ENCODE results near the gene SLBP.

Gene SLBP

DNA sequence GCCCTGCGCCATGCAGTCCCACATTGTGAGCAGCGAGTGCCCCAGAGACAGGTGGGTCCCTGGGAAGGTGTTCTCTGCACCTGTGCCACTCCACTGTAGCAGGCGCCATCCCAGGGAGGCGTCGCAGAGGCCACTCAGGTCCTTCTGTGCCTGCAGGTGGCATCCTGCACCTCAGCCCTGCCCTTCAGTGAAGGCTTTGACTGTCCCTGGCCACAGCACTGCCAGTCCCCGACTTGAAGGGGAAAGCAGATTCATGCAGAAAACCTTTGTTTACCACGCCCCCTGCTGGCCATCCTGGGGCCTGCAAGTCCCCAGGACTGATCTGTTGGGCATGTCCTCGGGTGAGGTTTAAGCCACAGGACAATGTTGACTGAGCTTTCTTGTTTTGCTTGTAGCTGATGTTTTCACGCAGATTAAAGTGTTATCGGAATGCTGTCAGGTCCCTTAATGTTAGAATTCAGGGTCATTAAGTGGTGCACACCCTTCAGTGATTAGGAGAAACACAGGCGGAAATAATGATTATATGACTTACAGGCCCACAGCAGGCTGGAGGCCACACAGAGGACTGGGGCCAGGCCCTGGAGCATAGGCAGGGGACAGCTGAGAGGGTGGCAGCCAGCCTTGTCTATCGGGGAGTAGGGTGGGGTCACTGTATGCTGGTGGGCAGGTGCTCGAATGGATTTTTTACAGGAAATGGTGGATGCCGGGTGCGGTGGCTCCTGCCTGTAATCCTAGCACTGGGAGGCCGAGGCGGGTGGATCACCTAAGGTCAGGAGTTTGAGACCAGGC, 14.2 kb upstream of the SLBP start:
- peak; percentile 85 for DNase-seq

DNA sequence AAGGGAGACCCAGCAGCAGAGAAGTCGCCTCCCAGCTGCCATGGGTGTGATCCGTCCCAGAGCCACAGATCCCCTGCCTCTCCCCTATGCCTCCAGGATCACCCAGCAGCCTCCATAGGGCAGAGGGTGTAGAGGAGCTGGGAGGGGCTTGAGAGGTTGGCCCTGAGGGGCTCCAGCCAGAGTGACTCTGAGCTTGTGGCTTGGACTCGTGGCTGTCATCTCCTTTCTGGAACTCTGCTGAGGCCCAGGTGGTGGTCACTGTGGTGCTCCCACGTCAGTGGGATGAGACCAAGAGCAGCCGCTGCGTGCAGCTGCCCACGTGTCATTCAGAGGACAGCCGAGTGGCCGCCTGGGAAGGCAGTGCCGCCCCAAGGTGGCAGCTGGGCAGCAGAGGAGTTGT, 13.4 kb upstream of the SLBP start:
- DNase-seq = no peak

DNA sequence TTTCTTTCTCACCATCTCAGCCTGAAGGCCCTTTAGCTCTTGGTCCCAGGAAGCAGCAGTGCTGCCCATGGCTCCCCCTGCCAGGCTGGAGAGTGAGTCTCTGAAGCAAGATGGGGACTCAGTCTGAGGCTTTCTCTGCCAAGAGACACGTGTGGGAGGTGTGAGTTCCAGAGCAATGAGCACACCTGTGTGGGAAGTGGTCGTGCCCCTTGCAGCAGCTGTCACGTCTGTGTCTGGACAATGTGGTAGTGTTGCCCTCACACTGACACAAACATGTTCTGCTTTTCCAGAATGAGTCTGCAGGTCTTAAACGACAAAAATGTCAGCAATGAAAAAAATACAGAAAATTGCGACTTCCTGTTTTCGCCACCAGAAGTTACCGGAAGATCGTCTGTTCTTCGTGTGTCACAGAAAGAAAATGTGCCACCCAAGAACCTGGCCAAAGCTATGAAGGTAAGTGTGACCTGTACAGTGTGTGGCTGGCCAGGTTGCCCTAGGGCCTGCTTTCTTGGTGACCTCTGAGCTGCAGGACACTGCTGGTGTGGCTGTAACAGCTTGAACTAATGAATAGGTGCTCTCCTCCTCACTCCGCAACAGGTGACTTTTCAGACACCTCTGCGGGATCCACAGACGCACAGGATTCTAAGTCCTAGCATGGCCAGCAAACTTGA, 11.1 kb upstream of the SLBP start:
- peak; percentile 82 for DNase-seq

DNA sequence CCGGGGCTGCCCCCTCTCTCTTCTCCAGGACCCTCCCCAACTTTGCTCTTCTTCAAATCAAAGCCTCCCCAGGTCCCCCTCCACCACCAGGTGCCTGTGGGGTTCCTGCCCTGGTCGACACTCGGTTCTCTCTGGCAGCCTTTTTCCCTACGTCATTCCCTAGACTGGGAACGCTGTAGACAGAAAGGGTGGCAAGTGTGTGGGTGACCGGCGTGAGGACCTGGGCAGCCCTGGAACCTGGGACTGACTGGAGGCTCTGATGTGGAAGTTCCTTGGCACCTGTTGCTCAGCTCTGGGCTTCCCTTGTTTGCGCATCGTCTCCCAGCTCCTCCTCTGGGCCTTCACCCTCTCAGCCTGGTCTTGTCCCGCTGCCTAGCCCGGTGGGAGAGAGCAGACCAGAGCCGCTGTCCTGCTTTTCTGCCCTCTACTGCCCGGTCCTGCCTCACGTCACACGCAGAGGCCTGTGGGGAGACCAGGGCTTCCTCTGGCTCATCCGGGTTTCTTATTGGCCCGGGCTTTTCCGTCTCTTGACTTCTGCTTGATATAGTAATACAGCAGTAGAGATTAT, 10.5 kb upstream of the SLBP start:
- DNase-seq = no peak

DNA sequence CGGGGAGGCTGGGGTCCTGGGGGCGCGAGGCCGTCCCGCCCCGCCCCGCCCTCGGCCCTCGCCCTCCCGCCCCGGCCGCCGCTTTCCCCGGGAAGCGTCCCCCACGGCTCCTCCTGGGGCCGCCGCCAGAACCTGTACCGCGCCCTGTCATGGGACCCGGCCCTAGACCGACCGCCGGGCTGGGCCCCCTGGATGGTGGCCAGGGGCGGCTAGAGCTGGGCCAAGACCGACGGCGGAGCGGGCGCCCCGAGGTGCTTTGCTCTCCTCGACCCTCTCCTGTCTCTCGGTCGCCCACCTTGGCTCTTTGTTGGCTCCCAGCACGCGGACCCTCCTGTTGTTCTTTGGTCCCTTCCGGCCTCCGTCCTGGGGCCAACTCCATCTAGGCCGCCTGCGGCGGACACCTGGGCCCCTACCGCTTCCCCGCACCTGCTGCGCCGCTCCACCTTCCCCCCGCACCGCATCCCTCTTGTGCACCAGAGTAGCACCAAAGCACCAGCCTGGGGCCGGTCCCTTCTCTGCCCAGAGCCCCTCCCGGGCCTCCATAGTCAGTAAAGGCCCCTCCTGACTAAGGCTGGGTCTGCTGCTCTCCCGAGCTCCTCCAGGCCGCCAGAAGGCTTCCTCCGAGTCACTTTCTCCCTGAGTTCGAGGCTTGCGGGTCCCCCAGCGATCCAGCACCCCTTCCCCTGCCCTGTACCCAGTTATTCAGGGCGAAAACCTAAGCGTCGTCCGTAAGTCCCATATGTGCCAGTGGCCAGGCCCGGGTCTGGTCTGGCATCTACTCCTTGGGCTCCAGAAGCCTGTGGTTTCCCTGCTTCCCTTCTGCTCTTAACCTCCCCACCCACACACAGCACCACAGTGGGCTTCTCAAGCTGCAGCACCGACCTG, 9.8 kb upstream of the SLBP start:
- no peak for DNase-seq

DNA sequence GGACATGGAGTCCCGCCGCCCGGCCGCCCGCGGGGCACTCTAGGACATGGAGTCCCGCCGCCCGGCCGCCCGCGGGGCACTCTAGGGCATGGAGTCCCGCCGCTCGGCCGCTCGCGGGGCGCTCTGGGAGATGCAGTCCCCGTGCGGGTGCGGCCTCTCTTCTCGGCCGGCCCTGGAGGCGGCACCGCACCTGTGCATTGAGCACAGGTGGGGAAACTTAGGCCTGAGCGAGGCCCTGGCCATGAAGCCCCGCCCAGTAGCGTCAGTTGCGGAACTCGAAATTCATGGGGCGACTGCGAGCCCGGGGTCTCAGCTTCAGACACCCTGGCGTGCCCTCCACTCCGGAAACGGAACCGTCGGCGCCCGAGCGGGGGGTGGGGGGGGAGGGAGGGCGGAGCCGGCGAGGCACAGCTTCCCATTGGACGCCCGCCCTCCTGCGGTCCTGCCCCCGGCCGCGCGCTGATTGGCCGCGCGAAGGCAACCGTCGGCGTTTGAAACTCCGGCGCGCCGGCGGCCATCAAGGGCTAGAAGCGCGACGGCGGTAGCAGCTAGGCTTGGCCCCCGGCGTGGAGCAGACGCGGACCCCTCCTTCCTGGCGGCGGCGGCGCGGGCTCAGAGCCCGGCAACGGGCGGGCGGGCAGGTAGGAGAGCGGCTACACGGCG, 9.0 kb upstream of the SLBP start, which contains the start of the genes TACC3 and TMEM129:
Gene TACC3 (plus strand): TSS at position 519 of the 663 bp plus-strand sequence. CDS start 1,901 bp downstream, outside the sequence.
Gene TMEM129 (minus strand): TSS at position 321 of the 663 bp plus-strand sequence. CDS start 486 bp downstream, outside the sequence.
- DNase-seq = peak; percentile 98

DNA sequence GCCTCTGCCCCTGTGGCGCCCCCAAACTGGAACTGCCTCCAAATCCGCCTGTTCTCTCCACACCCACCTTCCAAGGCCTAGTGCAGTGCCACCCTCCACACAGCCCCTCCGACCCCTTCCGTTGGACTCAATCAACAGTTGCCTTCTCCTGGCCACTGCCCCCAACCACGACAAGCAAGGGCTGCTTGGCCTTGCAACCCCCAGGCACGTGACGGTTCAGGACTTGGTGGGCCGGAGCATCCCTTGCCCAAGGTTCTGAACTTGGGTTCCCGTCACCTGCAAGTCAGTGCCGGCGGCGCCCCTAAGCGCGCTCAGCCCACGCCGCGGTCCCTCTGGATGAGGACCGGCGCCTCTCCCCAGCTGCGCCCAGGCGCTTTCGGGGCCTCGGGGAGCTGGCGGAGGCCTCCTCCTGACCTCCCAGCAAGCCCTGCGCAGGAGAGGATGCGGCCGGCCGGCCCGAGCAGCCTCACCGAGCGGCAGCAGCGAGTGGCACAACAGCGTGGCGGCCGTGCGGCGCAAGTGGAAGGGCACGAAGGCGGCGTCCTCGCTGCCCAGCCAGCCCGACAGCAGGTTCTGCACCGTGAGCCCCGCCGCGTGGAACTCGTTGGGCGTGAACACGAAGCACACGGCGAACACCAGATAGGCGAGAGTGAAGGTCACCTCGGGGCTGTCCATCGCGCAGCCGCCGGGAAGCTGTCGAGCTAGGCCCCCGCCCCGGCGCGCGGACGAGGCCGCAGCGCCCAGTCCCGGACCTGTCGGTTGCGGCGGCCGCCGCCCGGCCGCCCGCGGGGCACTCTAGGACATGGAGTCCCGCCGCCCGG, 8.3 kb upstream of the SLBP start:
- peak; percentile 39 for DNase-seq

DNA sequence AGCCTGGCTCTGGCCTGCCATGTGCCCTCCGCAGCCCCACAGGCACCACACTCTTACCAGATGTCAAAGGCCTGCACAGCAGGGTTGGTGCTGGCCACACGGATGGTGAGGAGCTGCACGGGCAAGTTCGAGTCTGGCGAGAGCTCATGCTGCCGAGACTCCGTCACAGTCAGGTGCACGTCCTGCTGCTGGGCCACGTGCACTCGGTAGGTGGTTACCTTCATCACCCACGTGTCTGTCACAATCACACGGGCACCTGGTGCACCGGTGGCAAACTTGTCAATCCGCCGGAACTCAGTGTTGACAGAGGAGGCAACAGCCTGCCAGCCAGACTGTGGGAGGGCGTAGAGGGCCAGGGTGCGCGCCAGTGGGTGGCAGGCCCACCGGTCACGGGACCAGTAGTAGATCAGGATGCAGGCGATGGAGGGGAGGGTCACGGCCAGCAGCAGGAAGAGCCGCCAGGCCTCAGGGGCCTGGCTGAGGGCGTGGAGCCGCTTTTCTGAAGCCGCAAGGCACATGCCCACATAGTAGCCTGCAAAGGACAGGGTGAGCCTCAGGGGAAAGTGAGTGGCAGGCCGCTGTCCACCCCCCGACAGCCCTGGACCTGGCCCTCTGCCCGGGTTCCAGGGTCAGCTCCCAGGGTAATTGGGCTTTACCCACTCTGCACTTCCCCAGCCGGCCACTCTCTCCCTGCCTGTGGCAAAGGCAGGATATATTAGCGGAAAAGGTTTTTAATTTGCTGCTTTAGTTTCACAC, 6.2 kb upstream of the SLBP start:
- DNase-seq = no peak

DNA sequence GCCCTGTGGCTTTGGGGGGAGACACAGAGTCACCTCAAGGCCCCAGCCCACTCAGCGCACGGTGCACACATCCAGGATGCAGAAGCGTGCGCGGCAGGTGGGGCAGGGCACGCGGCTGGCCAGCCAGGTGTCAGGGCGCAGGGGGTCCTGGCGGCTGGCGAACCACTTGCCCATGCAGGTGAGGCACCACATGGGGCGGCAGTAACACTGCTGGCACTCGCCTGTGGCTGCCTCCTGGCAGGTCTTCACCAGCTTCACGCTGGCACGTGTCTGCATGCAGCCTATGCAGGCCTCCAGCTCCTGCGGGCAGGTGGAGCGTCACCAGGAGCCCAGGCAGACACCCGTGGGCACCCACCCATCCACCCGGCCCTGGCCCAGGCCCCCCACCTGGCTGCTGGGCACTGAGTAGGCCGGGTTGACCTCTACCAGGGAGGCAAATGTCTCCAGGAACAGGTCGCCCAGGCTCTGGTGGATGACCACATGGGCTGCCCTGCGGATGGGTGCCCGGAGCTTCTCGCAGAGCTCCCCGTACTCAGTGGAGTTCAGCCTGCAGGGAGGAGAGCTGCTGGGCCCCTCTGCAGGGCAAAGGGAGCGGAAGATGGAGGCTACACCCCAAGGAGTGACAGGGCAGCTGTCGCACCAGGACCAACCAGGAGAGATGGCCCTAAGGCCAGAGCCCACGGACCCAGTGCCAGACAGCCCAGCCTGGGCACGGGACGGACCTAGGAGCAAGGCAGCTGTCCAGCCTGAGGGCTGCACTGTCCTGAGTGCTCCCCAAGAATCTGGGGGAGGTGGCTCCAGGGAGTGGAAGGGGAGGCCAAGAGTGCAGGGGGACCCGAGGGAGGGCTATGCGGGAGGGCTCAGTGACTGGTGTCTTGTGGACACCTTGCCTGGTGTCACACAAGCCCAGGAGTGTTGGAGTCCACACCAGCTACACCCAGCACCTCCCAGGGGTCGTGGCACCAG, 5.3 kb upstream of the SLBP start:
- DNase-seq = no peak

DNA sequence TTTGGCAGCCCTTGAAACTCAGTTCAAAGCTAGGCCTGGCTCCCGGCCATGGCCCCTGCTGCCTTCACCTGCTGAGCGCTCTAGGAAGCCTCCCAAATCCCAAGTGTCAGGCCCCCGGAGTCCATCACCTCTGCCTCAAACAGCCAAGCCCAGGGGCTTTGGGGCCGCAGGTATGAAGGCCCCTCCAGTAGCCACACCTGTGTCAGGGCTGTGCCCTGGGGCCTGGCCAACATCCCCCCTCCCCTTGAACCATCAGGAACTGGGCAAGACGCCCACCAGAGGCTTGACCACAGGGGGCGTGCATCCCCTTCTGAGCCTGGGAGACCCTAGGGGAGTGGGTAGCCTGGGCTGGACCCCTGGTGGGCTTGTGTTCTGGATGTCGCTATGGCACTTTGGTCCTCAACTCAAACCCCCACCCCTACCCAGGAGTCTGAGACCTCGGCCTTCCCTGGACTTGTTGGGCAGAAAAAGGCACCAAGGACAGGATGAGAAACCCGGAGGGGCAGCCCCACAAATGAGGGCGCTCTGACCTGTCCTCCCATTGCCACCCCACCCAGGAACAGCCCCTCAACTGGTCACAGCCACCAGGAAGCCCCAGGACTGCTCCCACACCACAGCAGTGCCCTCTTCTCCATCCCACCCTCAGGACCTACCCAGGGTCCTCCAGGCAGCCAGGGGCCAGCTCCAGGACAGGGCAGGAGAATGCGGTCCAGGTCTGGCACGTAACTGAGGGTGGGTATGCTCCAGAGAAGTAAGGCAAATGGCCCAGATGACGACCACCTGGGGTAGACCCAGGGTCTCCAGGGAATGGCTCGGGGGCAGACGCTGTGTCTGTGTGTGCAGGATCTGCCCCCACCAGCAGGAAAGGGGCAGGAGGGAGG, 4.2 kb upstream of the SLBP start:
- DNase-seq = no peak

DNA sequence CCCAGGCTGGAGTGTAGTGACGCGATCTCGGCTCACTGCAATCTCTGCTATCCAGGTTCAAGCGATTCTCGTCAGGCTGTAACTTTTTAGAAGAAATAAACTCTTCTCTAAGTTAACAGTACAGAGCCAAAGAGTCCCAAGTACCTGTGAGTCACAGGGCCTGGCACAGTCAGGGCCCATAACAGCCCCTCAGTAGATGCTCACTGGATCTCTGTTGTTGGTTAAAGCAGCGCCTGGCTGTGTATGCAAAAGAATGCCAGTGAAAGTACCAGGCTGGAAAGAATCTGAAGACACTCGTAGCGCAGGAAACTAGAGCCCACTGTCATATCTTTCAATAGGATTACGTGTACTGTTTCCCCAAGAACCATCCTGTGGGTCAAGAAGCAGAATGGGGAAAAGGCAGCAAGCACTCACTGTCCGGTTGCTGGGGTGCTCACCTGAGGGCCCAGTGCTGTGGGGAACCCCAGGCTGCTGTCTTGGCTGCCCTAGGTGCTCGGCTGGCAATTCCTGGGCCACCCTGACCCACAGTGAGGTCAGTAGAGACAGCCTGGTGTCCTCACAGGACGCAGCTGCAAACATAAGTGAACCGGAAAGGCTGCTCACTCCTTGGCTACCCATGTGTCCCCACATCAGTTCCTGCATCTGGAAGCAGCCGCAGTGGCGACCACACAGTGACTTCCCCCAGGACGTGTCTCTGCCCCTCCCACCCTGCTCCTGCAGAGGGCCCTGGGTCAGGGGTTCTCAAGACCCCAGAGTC, 3.1 kb upstream of the SLBP start:
- DNase-seq = peak; percentile 67

DNA sequence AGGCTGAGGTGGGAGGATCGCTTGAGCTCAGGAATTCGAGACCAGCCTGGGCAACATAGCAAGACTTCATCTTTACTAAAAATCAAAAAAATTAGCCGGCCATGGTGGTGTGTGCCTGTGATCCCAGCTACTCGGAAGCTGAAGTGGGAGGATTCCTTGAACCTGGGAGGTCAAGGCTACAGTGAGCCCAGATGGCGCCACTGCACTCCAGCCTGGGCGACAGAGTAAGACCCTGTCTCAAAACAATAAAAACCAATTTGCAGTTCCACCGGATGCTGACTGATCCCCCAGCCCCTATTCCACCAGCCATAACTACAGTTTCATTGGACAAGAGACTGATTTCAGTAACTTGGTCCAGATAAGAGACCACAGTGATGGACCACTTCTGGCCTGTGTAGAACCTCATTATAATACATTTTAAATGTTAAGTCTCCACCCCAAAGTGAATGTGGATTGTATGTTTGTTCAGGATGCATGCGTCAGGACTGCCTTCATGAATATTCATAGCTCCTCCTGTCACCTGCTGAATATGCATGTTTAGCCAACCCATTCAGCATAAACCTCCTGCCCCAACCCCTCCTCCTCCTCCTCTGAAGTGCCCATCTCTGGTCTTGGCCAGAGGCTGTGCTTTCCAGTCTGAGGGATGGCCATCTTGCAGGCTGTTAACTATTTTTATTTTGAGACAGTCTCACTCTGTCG, 2.3 kb upstream of the SLBP start:
- no peak for DNase-seq

DNA sequence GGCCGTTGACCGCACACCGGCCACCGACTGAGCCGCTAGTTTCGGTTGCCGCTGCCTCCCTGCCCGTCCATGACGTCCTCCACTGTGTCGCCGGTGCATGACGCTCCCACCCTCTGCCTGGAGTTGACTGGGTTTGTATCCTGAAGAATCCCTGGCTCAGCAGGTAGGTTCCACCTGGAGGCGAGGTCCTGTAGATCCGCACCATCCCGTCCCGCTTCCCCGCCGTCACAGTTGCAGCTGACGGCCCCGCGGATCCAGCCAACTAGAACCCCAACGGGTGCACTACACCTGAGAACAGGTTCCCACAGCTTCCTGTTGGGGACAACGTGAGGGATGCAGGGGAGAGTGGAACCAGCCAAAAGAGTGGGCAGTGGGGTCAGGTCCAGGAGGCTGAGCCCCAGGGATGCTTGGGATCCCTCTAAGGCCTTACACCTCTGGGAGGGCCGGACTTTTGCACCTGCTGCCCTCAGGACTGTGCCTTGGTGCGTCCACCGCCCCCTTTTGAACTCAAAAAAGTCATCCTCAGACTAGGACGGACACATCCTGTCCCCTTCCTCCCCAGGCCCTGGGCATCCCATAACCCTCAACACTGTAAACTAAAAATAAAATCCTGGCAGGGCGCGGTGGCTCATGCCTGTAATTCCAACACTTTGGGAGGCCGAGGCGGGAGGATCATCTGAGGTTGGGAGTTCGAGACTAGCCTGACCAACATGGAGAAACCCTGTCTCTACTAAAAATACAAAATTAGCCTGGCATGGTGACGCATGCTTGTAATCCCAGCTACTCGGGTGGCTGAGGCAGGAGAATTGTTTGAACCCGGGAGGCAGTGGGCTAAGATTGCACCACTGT, 1.1 kb upstream of the SLBP start:
- DNase-seq = no peak

DNA sequence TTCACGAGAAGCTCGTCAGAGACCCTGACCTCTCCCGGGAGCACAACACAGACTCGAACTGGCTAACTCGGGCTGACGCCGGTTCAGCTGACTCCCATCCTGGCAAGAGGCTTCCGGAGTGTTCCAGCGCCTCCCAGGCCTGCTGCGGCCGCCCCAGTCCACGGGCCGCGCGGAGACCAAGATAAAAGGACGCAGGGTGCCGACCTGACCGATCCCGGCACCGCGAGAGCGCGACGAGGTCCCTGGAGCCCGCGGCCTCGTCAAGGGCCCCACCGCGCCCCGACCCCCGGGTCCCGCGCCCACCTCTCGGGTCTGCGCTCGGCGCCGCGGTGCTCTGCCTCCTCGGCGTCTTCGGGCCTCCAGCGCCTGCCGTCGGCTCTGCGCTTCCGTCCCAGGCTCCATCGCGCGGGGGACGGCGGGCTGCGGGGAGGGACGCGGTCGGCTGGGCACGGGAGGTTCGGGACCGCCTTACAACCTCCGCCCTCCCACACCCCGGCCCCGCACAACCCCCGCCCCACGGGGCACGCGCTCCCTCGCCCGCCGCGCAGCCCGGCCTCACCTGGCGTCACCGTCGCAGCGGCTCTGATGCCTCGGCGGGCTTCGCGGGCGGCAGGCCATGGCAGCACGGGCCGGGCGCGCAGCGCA, 426 bp downstream of the SLBP start:
- DNase-seq = no peak

DNA sequence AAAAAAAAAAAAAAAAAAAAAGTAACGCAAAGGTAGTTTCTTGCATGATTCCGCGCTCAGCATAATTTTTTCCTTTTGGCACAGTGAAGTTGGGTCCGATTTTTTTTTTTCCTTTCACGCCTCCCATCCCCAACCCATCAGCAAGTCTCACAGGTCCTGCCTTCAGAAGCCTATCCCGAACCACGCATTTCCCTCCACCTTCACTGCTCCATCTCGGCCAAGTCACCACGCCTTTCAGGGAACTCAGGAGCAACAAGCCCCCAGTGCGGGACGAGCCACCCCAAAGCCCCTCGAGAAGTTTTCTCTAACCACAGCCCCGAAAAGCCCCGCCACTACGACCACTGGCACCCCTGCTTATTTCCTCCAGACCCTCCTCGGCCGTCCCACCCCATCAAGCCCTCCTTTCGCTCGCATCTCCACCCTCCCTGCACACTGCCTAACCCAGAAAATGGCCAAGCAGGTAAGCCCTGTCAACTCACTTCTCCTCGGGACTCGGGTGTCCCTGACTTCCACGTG, 1.0 kb downstream of the SLBP start:
- no peak for DNase-seq

Measured in CD4-positive, alpha-beta T cell treated with Interleukin-15 for 1 hour (primary cell).